NOMO-1 treated with DMSO at 0.1 percent for 48 hours (cell line): ENCODE measurements around the gene KLHL6.
A peak's percentile ranks its signal among the peaks of the same experiment; 100 is the strongest.
"Not testable (repeated sequence)": the region's sequence is repeated elsewhere in the genome, so short reads cannot be mapped to it uniquely, and the experiment has no call there.

Experiments
- DNase-seq: peaks from one replicate; lab custom pipeline; 2025; ENCODE audit not compliant: unreplicated experiment; lab: John Stamatoyannopoulos, UW

Gene KLHL6

DNA sequence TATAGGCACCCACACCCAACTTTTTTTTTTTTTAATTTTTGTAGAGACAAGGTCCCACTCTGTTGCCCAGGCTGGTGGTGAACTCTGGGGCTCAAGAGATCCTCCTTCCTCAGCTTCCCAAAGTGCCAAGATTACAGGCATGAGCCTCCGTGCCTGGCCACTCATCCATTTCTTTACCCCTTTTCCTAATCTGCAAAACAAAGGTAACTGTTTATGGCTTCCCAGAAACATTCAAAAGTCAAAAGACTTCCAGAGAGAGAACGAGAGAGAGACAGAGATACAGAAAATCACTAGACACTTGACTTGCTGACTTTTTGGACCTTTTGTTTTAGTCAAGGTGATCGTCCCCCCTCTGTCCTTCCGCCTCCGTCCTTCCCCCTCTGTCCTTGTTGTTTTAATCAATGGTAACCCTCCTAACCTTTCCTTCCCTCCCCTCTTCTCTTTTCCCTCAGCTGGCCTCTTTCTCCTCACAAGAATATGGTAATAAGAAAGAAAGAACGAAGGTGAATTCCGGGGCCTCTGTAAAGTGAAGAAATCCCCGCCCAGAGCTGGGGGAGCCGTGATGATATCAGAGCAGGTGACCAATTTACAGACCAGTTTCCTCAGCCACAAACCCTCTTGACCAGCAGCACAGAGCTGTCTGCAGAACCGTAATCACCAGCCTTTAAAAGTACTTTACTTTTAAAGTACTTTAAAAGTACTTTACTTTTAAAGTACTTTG, 21.9 kb downstream of the KLHL6 start:
- no peak for DNase-seq

DNA sequence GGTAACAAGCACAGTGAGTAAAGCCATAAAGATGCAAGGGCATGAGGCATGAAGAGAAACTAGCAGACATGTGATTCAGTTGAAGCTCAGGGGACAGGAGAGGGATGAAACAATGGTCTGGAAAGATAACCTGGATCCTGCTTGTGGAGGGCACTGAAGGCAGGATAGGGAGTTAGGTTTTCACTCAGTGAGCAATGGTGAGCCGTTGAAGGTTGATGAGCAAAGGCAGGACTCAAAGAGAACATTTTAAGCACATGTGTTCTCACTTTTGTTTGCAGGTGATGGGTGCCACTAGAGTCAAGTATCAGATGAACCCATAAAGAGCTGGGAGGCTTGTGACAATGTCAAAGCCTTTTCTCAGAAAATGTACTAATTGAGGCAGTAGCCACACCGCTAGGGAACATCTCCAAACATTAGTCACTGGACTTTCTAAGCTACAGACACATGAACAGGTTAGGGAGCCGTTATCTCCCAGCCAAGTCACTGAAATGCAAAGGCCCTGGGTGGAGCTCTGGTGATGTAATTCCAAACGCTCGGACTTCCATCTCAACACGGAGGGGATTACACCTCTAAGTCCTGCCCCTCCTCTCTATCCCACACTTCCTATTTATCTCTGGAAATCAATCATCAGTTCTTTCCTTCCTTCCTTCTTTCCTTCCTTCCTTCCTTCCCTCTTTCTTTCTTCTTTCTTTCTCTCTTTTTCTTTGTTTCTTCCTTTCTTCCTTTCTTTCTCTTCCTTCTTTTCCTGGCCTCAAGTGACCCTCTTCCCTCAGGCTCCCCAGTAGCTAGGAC, 22.7 kb downstream of the KLHL6 start:
- DNase-seq, result no peak

DNA sequence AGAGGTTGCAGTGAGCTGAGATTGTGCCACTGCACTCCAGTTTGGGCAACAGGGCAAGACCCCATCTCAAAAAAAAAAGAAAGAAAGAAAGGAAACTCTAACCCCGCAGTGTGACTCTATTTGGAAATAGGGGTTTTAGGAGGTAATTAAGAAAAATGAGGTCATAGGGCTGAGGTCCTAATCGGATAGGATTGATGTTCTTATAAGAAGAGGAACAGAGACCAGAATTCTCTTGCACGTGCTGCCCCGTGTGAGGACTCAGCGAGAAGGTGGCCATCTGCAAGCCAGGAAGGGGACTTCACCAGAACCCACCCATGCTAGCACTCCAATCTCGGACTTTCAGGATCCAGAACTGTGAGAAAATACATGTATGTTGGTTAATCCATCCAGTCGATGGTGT, 25.8 kb downstream of the KLHL6 start:
- DNase-seq, result peak; percentile 35

DNA sequence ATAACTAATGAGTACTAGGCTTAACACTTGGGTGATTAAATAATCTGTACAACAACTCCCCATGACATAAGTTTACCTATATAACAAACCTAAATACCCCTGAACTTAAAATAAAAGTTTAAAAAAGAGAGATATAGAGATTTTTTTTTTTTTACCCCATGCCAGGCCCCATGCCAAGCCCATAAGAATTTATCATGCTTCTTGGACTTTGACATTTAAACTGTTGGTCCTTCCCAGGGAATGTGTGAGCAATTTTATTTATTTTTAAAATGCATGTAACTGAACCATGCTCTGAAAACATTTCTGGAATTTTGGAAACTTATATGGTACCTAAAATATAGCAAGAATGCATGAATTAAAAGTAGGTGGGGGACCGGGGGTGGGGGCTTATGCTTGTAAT, 26.3 kb downstream of the KLHL6 start:
- no peak for DNase-seq

DNA sequence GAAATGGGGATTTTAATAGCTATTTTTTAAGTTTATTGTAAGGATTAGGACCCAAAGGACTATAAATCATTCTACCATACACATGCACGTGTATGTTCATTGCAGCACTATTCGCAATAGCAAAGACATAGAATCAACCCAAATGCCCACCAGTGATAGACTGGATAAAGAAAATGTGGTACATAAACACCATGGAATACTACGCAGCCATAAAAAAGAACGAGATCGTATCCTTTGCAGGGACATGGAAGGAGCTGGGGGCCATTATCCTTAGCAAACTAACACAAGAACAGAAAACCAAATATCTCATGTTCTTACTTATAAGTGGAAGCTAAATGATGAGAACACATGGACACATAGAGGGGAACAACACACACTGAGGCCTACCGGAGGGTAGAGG, 26.7 kb downstream of the KLHL6 start:
- not testable (repeated sequence) for DNase-seq

DNA sequence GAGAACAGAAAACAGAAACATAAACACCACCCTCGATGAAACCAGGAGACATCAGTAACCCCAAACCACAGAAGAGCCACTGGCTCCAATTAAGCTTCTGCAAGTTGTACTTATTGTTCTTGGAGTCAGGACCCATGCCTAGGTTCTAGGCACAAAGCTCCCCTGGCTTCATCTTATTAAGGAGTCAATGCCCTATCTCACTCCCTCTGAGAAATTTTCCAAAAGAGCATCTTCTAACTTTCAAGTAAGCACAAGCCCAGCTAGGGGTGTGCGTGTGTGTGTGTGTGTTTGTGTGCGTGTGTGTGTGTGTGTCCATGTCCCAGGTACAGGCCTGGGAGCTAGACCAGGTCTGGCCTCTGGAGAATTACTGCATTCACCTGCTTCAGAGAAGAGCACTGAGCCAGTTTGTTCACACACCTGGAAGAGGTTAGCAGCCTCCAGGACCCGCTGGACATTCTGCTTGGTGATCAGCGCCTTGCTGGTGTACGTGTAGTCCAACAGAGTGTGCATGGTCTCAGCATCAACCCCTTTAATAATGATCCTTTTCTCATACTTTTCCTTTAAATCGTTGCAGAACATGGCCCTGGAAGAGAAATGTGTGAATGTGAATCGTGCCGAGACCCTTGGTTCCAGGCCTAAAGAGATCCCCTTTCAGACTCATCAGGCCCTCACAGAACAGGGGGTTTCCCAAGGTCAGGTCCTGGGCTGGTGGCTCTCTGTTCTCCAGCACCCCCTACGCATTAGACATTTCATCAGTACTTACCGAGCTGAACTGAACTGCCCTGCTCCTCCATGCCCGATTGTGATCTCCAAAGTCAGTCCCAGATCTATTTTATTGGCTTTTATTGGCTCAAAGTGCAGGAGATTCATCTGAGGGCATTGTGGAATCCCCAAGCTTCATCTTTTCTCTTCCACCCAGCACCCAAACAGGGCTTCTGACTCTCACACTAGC, 27.8 kb downstream of the KLHL6 start:
- peak; percentile 88 for DNase-seq

DNA sequence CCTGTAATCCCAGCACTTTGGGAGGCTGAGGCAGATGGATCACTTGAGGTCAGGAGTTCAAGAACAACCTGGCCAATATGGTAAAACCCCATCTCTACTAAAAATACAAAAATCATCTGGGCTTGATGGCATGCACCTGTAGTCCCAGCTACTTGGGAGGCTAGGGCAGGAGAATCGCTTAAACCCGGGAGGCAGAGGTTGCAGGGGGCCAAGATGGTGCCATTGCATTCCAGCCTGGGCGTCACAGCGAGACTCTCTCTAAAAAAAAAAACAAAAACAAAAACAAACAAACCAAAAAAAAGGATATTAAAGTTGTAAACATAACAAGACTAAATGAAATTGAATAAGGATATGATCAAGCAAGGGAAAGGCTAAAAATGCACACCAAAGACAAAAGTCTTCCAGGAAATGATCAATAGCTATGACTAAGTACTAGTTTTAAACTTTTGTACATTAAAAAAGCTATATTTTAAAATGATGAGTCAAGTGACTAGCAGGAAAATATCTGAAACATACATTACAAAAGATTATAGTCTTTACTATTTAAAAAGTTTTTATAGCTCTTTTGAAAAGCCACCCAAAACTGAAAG, 28.6 kb downstream of the KLHL6 start:
- no peak for DNase-seq

DNA sequence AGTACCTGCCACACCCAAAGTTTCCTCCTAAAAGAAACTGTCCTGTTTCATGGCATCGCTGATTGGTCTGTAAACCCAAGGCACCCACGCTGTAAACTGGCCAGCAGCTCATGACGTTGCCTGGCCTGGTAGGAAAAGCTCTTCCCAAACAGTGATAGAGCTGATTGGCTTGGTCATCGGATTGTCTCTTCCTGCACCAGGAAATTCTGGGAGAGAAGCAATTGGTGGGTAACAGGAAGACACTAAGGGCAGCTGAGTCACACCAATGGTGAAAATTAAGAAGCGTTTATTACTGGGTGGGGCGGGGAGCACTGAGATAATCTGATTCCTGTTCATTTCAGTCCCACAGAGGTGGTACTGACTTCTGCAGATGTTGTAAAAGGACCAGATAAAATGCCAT, 31.0 kb downstream of the KLHL6 start:
- DNase-seq, result no peak

DNA sequence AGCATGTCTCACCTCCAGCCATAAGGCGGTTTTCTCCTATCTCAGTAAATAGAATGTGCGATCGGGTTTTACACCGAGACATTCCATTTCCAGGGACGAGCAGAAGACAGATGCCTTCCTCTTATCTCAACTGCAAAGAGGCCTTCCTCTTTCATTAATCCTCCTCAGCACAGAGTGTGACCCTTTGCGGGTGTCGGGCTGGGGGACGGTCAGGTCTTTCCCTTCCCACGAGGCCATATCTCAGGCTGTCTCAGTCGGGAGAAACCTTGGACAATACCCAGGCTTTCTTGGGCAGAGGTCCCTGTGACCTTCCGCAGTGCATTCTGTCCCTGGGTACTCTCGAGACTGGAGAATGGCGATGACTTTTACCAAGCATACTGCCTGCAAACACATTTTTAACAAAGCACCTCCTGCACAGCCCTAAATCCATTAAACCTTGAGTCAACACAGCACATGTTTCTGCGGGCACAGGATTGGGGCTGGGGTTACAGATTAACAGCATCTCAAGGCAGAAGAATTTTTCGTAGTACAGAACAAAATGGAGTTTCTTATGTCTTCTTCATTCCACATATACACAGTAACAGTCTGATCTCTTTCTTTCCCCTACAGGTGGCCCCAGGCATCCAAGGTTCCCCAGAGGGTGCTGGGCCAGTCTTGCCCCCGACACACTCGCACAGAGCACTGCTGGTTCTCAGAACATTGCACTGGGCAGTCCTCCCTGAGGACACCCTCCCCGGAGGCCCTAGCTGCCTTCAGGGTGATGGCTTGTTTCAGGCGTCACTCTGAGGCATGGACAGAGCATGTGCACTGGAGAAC, 34.6 kb downstream of the KLHL6 start:
- not testable (repeated sequence) for DNase-seq

DNA sequence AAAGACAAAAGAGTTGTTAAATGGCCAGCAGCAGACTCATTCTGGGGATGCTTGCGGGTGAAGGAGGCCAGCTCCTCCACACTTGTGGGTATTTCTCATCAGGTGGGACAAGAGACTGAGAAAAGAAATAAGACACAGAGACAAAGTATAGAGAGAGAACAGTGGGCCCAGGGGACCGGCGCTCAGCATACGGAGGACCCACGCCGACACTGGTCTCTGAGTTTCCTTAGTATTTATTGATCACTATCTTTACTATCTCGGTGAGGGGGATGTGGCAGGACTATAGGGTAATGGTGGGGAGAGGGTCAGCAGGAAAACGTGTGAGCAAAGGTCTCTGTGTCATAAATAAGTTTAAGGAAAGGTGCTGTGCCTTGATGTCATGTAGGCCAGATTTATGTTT, 35.2 kb downstream of the KLHL6 start:
- DNase-seq, result not testable (repeated sequence)

DNA sequence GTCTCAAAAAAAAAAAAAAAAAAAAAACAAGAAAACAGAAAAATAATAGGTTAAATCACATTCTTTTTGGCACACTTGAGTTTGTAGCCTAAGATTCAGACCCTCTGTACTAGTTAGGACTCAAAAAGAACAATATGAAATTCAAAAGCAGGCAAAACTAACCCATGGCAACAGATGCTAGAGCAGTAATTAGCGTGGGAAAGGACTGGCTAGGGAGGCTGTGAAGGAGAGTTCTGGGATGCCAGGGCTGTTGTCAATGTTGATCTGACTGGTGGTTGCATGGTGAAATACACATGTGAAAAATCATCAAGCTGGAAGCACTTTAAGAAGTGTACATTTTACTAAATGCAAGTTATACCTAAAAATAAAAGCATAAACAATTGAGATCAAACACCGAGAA, 35.6 kb downstream of the KLHL6 start:
- DNase-seq, result no peak

DNA sequence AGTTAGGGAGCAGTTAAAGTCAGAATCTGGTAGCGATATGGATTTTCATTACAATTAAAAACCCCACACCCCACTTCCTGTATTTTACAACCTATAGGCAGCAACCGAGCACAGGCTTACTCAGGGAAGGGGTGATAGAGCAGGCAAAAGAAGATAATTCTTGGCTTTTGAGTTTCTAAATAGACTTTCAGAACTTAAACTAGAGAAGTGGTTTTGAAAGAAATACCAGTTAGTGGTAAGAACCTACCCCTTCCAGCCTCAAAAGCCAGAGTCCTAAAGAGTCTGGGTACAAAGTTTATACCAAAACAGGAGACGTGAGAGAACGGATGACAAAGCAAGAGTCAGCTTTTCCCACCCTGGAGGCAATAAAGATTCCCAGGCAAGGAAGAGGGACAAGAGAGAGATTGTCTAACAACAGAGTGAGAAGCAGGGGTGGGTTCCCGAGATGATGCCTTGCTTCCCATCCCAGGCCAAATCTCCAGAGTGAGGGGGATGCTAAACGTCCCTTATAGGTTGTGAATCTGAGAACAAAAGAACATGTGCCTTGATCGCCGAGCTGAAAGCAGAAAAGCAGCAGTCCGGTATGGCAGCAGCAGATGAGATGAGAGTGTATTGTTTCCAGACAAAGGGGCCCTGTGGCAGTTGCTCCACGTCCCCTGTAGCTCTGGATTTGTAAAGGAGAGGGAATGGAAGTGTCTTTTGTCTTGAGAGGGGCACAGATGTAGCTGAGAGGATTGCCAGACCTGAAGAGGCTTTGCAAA, 36.8 kb downstream of the KLHL6 start:
- peak; percentile 70 for DNase-seq

DNA sequence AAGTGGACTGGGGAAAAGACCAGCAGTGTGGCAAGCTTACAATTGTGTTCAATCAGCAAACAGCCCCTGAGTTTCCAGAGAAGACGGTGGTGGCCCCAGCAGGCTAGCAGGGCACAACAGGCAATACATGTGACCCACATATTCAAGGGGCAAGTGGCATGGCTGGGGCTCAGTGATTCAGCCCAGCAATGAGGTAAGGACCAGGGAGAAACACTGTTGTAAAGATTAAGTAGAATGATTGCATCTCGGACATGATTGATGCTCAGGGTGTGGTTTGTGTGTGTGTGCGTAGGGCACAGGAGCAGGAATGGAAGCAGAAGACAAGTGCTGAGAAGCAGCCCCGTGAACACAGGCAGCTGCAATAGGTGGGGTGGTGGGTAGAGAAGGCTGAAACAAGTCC, 37.9 kb downstream of the KLHL6 start:
- DNase-seq, result no peak

DNA sequence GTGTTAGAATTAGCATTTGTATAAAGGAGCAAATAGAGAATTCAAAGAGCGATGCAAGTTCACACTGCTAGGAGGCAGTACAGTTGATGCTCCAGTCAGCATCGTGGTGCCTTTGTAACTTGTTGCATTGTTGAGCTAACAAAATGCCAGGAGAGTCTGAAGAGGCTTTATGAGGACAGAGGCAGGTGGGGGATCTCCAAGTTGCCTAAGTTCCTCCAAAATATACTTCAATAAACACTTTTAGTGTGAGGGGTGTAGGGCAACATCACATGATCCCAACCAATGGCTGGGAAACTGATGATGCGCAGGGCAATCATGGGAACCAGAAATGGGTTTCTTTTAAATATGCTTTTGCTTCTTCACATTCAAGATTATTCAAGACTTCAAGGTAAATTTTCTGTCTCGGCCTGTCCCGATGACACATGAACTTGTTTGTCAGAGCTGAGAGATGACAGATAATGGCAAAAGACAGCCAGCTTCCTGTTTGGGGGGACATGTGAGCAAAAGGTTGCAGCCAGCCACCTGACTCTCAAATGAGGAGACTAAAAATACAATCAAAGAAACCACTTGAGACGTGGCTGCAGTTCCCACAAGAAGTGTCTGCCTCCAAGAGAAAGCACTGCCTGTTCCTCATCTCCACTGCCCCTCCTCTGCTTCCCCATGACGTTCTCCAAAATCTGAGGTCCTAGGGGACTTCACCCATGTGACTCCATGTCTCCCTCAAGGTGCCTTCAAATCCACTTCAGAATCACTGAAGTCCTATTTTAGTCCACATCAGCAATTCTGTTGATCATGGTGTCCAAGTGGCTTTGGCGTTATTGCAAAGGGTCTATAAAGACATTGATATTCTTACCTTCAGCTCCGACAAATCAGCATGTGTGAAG, 39.3 kb downstream of the KLHL6 start:
- DNase-seq, result peak; percentile 80

DNA sequence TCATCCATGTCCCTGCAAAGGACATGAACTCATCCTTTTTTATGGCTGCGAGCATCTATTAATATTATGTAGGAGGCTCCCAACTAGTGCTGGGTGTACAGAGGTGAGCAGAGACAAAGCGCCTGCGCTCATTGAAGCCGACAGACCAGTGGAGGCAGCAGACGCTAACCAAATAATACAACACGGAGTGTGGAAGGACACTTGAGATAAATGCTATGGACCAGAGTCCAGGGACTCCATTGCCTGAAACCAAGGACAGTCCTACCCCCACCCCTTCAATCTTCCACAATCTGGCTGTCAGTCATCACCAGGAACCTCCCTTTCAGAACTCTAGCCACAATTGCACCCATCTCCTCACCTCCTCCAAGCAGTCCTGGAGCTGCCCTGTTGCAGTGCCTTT, 41.5 kb downstream of the KLHL6 start:
- DNase-seq, result no peak

DNA sequence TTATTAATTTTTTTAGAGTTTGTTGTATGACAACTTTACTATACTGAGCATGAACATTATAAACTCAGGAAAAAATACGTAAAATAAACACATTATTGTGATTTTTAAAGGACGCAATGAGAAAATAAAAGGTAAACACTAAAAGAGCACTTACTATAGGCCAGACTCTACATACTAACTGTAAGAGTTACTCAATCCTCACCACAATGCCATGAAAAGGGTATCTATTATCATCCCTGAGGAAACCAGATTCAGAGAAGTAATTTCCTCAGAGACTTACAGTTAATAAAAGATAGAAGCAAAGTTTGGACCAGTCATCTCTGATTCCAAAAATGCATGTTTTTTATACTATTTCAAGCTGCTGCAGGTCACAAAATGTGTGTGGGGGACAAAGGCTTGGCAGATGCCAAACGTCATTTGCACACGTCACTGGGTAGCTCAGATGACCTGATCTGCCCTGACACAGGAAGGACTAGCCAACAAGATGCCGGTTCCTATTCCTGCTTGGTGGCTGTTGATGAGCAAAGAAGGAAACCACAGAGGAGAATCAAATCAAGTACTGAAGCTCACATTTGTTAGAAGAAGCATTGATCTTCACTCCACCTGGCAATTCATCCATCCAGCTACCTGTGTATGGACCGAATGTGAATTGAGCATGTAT, 42.3 kb downstream of the KLHL6 start:
- DNase-seq, result peak; percentile 93

DNA sequence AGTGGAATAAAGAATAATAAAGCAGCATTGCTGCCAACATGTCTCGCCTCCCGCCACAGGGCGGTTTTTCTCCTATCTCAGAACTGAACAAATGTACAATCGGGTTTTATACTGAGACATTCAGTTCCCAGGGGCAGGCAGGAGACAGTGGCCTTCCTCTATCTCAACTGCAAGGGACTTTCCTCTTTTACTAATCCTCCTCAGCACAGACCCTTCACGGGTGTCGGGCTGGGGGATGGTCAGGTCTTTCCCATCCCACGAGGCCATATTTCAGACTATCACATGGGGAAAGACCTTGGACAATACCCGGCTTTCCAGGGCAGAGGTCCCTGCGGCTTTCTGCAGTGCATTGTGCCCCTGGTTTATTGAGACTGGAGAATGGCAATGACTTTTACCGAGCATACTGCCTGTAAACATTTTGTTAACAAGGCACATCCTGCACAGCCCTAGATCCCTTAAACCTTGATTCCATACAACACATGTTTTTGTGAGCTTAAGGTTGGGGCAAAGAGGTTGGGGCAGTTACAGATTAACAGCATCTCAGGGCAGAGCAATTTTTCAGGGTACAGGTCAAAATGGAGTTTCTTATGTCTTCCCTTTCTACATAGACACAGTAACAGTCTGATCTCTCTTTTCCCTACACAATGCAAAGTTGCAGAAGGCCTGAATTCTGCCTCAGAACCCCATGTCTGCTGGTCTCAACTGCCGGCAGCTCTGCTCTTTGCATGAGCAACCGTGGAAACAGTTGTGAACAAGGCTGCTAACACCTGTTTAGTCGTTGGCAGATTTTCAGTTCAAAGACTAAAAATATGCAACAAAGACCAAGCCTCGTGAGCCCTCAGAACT, 44.0 kb downstream of the KLHL6 start:
- DNase-seq, result not testable (repeated sequence)
